ENCODE results near the gene HIVEP3.

HIVEP3 gene

GRCh38 chr1:41631971-41632370, 286.8 kb downstream of the HIVEP3 start:
- DNase-seq (ENCODE audit: low read depth in 3 of 3), result no peak

- DNase-seq (ENCODE audit: low read depth in 3 of 3), result no peak
Measured at GRCh38 chr1:41631154-41631553, 287.6 kb downstream of the HIVEP3 start.

GRCh38 chr1:41629571-41629970, 289.2 kb downstream of the HIVEP3 start:
- no peak for DNase-seq (ENCODE audit: low read depth in 3 of 3)

GRCh38 chr1:41629141-41629540, 289.6 kb downstream of the HIVEP3 start:
- no peak for DNase-seq (ENCODE audit: low read depth in 3 of 3)

GRCh38 chr1:41627491-41628280, 291.0 kb downstream of the HIVEP3 start:
- DNase-seq (ENCODE audit: low read depth in 3 of 3), result no peak

DNA sequence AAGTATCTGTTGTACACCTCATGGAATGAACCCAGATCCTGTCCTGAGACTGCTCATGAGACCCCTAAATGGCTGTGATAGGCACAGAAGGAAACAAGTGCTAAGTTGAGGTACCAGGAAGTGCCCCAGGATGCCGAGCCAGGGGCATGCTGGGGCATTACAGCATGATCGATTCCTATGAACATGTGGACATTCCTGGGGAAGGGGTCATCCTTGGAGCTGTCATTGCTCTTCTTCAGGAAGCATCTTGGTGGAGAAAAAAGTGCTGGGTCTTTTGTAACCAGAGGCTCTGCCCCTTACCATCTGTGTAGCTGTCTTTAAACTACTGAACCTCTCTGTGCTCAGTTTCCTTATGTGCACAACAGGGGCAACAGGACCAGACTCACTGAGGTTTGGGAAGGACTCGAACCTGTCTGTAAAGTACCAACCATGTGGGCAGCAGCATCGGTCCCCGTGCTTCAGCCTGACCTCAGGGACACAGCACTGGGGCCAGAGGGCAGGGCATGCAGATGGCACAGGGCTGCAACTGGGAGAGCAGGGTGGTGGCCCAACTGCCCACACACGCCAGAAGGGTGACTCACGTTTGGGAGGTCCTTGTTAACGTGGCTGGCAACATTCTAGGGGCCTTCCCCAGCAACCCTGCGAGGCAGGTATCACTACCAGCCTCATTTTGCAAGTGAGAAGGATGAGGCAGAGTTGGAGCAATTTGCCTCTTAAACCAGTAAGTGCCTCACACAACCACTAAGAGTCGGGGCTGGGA, 291.9 kb downstream of the HIVEP3 start:
- DNase-seq (ENCODE audit: low read depth in 3 of 3), result peak in 1 of 3 experiments; percentile 34

DNA sequence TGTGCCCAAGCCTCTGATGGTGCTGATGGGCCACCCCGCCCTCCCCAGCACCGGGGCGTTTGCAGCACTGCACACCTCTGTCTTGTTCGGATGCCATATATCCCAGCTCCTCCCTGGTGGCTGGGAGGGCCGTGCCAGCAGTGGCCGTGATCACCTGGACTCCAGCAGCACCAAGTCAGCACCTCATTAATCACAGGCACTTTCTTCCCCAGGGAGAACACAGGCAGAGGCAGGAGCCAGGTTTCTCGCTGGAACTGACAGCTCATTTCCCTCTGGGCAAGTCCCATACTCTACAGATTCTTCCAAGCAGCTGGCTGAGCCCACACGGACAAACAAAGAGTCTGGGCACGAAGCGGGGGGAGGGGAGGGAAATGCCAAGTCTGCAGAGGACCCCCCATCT, 292.6 kb downstream of the HIVEP3 start:
- no peak for DNase-seq (ENCODE audit: low read depth in 3 of 3)

GRCh38 chr1:41623736-41624135, 295.0 kb downstream of the HIVEP3 start:
- DNase-seq (ENCODE audit: low read depth in 3 of 3), result no peak

GRCh38 chr1:41622859-41623732, 295.6 kb downstream of the HIVEP3 start:
- DNase-seq (ENCODE audit: low read depth in 3 of 3), result no peak

- DNase-seq (ENCODE audit: low read depth in 3 of 3), result no peak
Measured at GRCh38 chr1:41622402-41622801, 296.3 kb downstream of the HIVEP3 start.

- no peak for DNase-seq (ENCODE audit: low read depth in 3 of 3)
Measured at GRCh38 chr1:41621791-41622190, 296.9 kb downstream of the HIVEP3 start.

DNA sequence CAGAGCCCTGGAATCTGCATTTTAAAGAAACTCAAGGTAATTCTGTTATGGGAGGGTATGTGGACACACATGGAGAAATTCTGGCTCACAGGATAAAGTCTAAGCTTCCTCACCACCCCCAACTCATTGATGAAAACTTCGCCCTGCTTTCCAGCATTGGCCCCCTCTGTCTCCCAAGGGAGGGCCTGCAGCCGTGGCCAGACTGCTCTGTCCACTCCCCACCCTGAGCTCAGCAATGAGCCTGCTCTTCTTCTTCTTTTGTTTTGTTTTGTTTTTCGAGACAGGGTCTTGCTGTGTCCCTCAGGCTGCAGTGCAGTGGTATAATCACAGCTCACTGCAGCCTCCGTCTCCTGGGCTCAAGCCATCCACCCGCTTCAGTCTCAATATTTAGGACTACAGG, 297.5 kb downstream of the HIVEP3 start:
- DNase-seq (ENCODE audit: low read depth in 3 of 3), result no peak

DNA sequence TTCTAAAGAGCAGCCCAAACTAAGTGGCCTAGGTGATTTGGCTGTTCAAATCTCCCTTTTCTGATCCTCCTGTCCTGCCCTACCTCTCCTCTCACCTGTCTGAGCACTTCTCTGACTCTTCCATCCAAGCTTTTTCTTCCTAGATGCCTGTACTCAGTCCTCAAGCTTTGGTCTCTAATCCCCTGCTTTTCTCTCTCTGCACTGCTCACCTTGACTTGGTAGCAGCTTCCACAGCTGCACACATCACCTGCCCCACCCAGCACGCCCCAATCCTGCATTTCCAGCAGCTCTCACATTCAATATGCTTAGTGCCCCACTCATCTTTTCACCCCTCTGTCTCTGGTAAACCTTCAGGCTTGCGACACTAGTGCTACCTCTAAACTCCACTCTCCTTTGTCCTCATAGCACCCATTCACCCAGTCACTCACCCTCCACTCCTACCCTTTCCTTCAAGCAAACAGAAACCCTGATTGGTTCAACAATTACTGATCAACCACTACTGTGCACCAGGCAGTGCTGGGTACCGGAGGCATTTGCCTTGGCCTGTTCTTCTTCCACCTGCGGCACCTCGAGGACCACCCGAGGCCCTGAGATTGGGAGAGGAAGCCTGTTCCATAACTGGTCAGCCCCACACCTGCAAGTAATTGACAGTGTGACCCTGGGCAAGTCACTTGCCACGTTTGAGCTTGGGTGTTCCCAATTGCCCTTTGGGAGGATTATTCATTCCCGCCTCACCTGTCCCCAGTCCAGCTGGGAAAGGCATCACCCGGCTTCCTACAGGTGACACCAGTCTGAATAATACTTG, 298.2 kb downstream of the HIVEP3 start:
- DNase-seq (ENCODE audit: low read depth in 3 of 3), result no peak

- DNase-seq (ENCODE audit: low read depth in 3 of 3), result no peak
Measured at GRCh38 chr1:41619511-41620364, 299.0 kb downstream of the HIVEP3 start.

DNA sequence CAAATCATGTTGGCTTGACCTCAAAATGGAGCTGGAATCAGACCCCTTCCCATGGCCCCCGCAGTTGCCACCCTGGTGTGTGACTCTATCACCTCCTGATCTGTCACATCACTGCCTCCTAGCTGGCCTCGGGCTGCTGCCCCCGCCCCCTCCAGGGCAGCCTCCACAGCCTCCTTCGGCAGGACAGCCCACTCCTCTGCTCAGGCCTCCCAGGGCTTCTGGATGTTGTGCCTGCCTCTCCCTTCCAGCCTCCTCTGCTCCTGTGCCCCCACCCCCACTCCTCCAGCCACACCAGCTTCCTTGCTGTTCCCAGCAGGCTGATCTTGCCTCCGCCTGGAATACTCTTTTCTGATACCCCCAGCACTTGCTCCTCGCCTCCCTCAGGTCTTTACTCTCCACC, 299.9 kb downstream of the HIVEP3 start:
- DNase-seq (ENCODE audit: low read depth in 3 of 3), result no peak

DNA sequence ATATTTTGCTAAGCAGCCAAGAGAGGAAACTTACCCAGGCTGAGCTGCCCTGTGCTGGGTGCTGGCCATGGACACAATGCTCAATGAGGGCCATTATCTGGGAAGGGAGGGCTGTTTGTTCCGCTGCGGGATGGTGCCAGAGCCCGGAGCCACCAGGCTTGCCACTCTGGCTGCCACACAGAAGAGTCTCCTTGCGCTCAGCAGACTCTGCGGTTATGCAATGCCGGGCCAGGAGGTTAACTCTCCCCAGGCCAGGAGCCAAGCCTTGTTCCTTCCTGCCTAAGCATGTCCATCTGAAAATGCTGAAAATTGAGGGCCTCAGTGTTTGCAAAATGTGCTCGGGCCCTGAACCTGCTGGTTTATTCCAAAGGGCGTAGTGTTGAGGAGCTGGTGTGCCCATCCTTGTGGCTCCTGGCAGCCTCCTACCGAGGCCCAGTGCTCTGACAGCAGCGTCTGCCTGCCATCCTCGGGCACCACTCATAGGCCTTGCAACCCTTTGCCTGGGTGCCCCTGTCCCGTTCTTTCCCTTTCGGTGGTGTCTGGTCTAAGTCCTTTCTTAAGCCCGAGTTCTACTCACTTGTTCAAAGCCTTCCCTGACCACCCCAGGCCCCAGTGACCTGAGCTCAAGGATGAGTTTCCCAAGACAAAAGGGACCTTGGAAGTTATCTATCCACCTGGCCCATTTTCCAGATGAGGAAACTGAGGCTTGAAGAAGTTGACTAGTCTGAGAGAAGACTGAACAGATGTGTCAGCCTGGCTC, 300.5 kb downstream of the HIVEP3 start:
- no peak for DNase-seq (ENCODE audit: low read depth in 3 of 3)

- DNase-seq (ENCODE audit: low read depth in 3 of 3), result no peak
Measured at GRCh38 chr1:41617336-41617735, 301.4 kb downstream of the HIVEP3 start.

DNA sequence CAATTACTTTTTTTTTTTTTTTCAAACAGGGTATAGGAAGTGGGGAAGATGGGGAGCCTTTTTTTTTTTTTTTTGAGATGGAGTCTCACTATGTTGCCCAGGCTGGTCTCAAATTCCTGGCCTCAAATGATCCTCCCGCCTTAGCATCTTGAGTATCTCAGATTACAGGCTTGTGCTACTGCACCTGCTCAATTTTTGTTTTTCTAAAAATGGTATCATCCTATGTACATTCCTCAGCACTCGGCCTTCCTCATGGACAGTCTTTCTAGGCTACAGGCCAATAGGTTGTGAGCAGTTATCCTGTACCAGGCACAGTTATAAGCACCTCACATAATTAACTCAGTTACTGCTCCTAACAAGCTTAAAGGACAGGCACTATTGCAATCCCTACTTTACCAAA, 302.2 kb downstream of the HIVEP3 start:
- no peak for DNase-seq (ENCODE audit: low read depth in 3 of 3)

GRCh38 chr1:41615981-41616380, 302.7 kb downstream of the HIVEP3 start:
- DNase-seq (ENCODE audit: low read depth in 3 of 3), result no peak

GRCh38 chr1:41615316-41615715, 303.4 kb downstream of the HIVEP3 start:
- DNase-seq (ENCODE audit: low read depth in 3 of 3), result no peak

All from stimulated activated CD4-positive, alpha-beta T cell treated with anti-CD3 and anti-CD28 coated beads, TNF-alpha, amount 100 ng/mL, for 4 hours (primary cell).